T-cell (primary cell): ENCODE measurements around the gene STIM2. TPM values are rescaled to one million over a fixed set of nuclear protein-coding genes. Genes with fewer than 3 reads are reported as not detected.

Experiments
- ATAC-seq, 4 experiments: fragments of 200-7000 bp in 3 of 4; fragments of 150-1000 bp in 1 of 4; cut with Tn5 transposase; replicated peaks in 1 of 4; 1 replicate in 3 of 4; 2 replicates in 1 of 4; pipeline ENCODE4 v1.10.0; 2021; ENCODE audit warnings: moderate library complexity in 3 of 4, mild to moderate bottlenecking in 2 of 4, moderate number of reproducible peaks in 1 of 4
- CTCF ChIA-PET, 2 donors: fragments of 300-600 bp; sonication (Branson Sonifier 250); formaldehyde crosslinking; loops; one replicate each; lab custom pipeline; 2022; ENCODE audit warnings: antibody characterized with exemption in 2 of 2; lab: Charles Lee
- POLR2A ChIA-PET, 2 donors: fragments of 300-600 bp; sonication (Branson Sonifier 250); formaldehyde crosslinking; loops; one replicate each; lab custom pipeline; 2022; ENCODE audit warnings: antibody characterized with exemption in 2 of 2; lab: Charles Lee
- DNase-seq, 35 experiments: peaks; one replicate each; pipeline versions ENCODE4 v3.0.0 to v3.0.0-alpha.2; 2013 to 2023
- H3K27ac ChIP-seq: one replicate; pipeline ENCODE4 v1.5.1; 2013; ENCODE audit warnings: low read length
- H3K27me3 ChIP-seq, 2 experiments: replicated peaks in 1 of 2; 1 replicate in 1 of 2; 2 replicates in 1 of 2; pipeline versions ENCODE4 v1.6.1 to v1.7.0; 2013; ENCODE audit warnings: low read length in 1 of 2, mixed read lengths in 1 of 2; ENCODE audit not compliant: control insufficient read depth in 2 of 2, insufficient read depth in 2 of 2; ENCODE audit errors: extremely low read depth in 1 of 2
- H3K36me3 ChIP-seq, 2 donors: 1 replicate in 1 of 2; 2 replicates in 1 of 2; pipeline versions ENCODE4 v1.6.1 to v1.7.0; 2013; ENCODE audit warnings: low read length in 1 of 2; ENCODE audit not compliant: control insufficient read depth in 2 of 2, insufficient read depth in 1 of 2; ENCODE audit errors: extremely low read depth in 1 of 2
- H3K4me1 ChIP-seq, 2 experiments: 1 replicate in 1 of 2; 2 replicates in 1 of 2; pipeline versions ENCODE4 v1.6.1 to v1.7.0; 2013; ENCODE audit warnings: low read length in 2 of 2, mixed read lengths in 1 of 2; ENCODE audit not compliant: insufficient read depth in 2 of 2, control insufficient read depth in 1 of 2; ENCODE audit errors: extremely low read depth in 1 of 2
- H3K4me3 ChIP-seq, 2 donors: 1 replicate in 1 of 2; 2 replicates in 1 of 2; pipeline versions ENCODE4 v1.5.1 to v1.7.0; 2013; ENCODE audit warnings: mild to moderate bottlenecking in 2 of 2, low read length in 1 of 2, moderate library complexity in 1 of 2; ENCODE audit not compliant: control insufficient read depth in 1 of 2; ENCODE audit errors: extremely low read depth in 1 of 2
- H3K9me3 ChIP-seq: 2 replicates; pipeline ENCODE4 v1.7.0; 2013
- H3K27ac Mint-ChIP-seq, 2 donors: one replicate each; pipeline ENCODE4 v1.8.0; 2020 to 2021; ENCODE audit warnings: mild to moderate bottlenecking in 2 of 2, mixed read lengths in 2 of 2
- H3K27me3 Mint-ChIP-seq, 2 donors: one replicate each; pipeline ENCODE4 v1.8.0; 2021 to 2022; ENCODE audit warnings: mixed read lengths in 2 of 2
- H3K36me3 Mint-ChIP-seq: one replicate; pipeline ENCODE4 v1.8.0; 2021; ENCODE audit warnings: mixed read lengths
- H3K4me1 Mint-ChIP-seq, 3 donors: one replicate each; pipeline ENCODE4 v1.8.0; 2020 to 2022; ENCODE audit warnings: mixed read lengths in 3 of 3, mild to moderate bottlenecking in 1 of 3
- H3K4me3 Mint-ChIP-seq, 3 donors: one replicate each; pipeline ENCODE4 v1.8.0; 2020 to 2022; ENCODE audit warnings: mild to moderate bottlenecking in 3 of 3, mixed read lengths in 3 of 3, moderate library complexity in 3 of 3
- H3K9me3 Mint-ChIP-seq, 3 donors: one replicate each; pipeline ENCODE4 v1.8.0; 2020 to 2022; ENCODE audit warnings: mixed read lengths in 3 of 3
- WGBS: methylation state at CpG from one replicate; pipeline ENCODE4 v1.1.5; 2013; ENCODE audit warnings: missing lambda C conversion rate; ENCODE audit not compliant: insufficient coverage; 5-methylcytosine and 5-hydroxymethylcytosine counted together
- total RNA-seq, 35 experiments: library from RNA in 6 of 35; stranded (reverse) in 6 of 35; fragments of 120-200 nt in 1 of 35; gene quantifications; one replicate each; pipeline versions ENCODE4 v1.2.1 to v1.2.4 and lab custom pipeline; 2013 to 2026

STIM2 gene
- total RNA-seq, 5 donors from 2014 or later (not counting 1 experiment from before 2014, with no cell fraction given), result 67.9 to 98.7 (median 75.2) TPM

DNA sequence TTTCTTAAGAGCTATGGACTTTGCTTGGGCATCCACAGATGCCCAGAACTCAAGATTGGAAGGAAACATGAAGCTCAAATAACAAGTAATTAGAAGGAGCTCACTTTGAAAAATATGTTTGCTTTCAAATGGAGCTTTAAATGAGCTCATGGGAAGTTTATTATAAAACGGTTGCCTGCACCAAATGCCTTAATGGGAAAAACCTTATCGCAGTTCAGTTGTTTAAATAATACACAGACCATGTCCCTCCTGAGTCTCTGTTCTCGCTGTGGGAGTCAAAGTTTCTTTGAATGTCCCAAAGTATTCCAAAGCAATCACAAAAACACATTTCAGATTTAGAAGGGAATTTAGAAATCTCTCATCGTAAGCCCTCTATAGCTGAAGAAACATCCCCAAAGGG, 31.6 kb upstream of the STIM2 start:
- Mint-ChIP-seq H3K27ac (no peak overlapping the region), H3K27me3 (no peaks in the 10 kb centered on the region), H3K4me1 (peaks cover 0 to 3% (median 0%) of the 10 kb centered on the region in 3 donors), H3K9me3 (peaks cover 0 to under 1% (median 0%) of the 10 kb centered on the region in 3 donors), H3K4me3 (no peak overlapping the region), H3K36me3 (peaks cover 2% of the 10 kb centered on the region)
- Histone ChIP-seq H3K36me3 (no peaks in the 10 kb centered on the region), H3K27ac (no peak overlapping the region), H3K4me1 (no peaks in the 10 kb centered on the region), H3K4me3 (no peak overlapping the region), H3K9me3 (peaks cover 2% of the 10 kb centered on the region), H3K27me3 (no peaks in the 10 kb centered on the region)
- DNase-seq (no peak), ATAC-seq (no peak)
- CTCF ChIA-PET, result no interaction called here
- POLR2A ChIA-PET, result interaction anchor here in 1 of 2 donors (0.7 kb wide), 1 partner anchor 37 kb away, joined by 3 read pairs; no protein-coding TSS in a partner anchor
- WGBS, result 100% methylated on average over 1 of the region's 4 CpGs

DNA sequence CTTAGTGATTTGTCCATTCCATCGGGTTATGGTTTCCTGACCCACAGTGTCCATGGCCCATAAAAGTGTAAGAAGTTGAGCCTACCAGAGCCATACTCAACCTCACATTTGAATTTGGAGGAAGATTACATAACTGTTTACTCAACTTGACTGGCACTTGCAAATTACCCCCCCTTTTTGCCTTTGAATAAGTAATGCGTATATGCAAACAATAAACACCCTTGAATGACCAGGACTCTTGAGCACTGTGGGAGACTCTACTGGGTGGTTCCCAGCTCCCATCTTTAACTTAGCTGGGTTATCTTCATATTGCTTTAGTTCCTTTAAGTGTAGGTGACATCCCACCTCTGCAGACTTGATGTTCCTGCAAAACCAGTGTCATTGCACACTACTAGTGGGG, 30.6 kb upstream of the STIM2 start:
- DNase-seq, result no peak
- ATAC-seq, result no peak
- ChIA-PET CTCF (no interaction called here), POLR2A (no interaction called here)
- H3K36me3 ChIP-seq, result no peaks in the 10 kb centered on the region
- Mint-ChIP-seq H3K27me3 (no peaks in the 10 kb centered on the region), H3K36me3 (peaks cover 11% of the 10 kb centered on the region), H3K4me1 (peaks cover 0 to 3% (median 0%) of the 10 kb centered on the region in 3 donors), H3K9me3 (no peaks in the 10 kb centered on the region), H3K4me3 (no peak overlapping the region), H3K27ac (no peak overlapping the region)
- no peak overlapping the region for H3K4me3 ChIP-seq
- H3K27ac ChIP-seq, result no peak overlapping the region
- peaks cover 2% of the 10 kb centered on the region for H3K9me3 ChIP-seq
- no peaks in the 10 kb centered on the region for H3K4me1 ChIP-seq
- no peaks in the 10 kb centered on the region for H3K27me3 ChIP-seq
- WGBS, result no CpG with 5 or more reads among the region's 2 CpGs

- POLR2A ChIA-PET, result interaction anchor here in 1 of 2 donors (0.5 kb wide), 1 partner anchor 54 kb away, joined by 3 read pairs; no protein-coding TSS in a partner anchor
- DNase-seq, result no peak
- Histone ChIP-seq H3K9me3 (peaks cover 2% of the 10 kb centered on the region), H3K27me3 (no peaks in the 10 kb centered on the region), H3K4me3 (no peak overlapping the region), H3K4me1 (no peaks in the 10 kb centered on the region), H3K27ac (no peak overlapping the region), H3K36me3 (no peaks in the 10 kb centered on the region)
- H3K4me3 Mint-ChIP-seq, result no peak overlapping the region
- 83% methylated on average over 1 of the region's 4 CpGs for WGBS
- H3K27me3 Mint-ChIP-seq, result no peaks in the 10 kb centered on the region
- H3K36me3 Mint-ChIP-seq, result peaks cover 11% of the 10 kb centered on the region
- peaks cover 0 to 3% (median 0%) of the 10 kb centered on the region in 3 donors for H3K4me1 Mint-ChIP-seq
- H3K9me3 Mint-ChIP-seq, result no peaks in the 10 kb centered on the region
- ATAC-seq, result no peak
- CTCF ChIA-PET, result no interaction called here
- no peak overlapping the region for H3K27ac Mint-ChIP-seq
Observed at GRCh38 chr4:26830701-26831100, 29.9 kb upstream of the STIM2 start.

DNA sequence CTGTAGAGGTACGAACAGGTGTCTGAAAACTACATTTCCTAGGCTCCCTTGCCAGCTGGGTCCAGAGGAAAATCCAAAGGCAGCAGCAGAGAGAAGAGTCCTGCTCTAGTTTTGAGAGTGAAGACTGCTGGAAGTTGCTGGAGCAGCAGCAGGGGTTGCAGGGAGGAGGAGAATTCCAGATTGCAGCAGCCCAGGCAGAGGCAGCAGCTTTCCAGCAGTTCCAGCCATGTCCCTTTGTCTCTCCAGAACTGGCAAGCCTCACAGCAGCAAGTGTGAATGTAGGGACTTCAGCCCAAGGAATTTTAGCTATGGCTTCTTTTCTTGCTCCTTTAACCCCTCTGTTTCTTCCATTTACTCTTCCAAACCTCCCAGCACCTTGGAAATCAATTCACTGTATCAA, 24.1 kb upstream of the STIM2 start:
- Mint-ChIP-seq H3K27me3 (no peaks in the 10 kb centered on the region), H3K36me3 (peaks cover 11% of the 10 kb centered on the region), H3K27ac (no peak overlapping the region), H3K4me3 (no peak overlapping the region), H3K9me3 (no peaks in the 10 kb centered on the region), H3K4me1 (peaks cover 9 to 16% (median 12%) of the 10 kb centered on the region in 3 donors)
- Histone ChIP-seq H3K36me3 (no peaks in the 10 kb centered on the region), H3K9me3 (peaks cover 6% of the 10 kb centered on the region), H3K4me1 (peaks cover 0 to 3% of the 10 kb centered on the region in 2 experiments), H3K4me3 (no peak overlapping the region), H3K27me3 (peaks cover 0 to 3% of the 10 kb centered on the region in 2 experiments), H3K27ac (no peak overlapping the region)
- ATAC-seq (no peak), DNase-seq (no peak)
- POLR2A ChIA-PET, result no interaction called here
- CTCF ChIA-PET, result no interaction called here
- 88% methylated on average over 1 of the region's 1 CpG for WGBS

DNA sequence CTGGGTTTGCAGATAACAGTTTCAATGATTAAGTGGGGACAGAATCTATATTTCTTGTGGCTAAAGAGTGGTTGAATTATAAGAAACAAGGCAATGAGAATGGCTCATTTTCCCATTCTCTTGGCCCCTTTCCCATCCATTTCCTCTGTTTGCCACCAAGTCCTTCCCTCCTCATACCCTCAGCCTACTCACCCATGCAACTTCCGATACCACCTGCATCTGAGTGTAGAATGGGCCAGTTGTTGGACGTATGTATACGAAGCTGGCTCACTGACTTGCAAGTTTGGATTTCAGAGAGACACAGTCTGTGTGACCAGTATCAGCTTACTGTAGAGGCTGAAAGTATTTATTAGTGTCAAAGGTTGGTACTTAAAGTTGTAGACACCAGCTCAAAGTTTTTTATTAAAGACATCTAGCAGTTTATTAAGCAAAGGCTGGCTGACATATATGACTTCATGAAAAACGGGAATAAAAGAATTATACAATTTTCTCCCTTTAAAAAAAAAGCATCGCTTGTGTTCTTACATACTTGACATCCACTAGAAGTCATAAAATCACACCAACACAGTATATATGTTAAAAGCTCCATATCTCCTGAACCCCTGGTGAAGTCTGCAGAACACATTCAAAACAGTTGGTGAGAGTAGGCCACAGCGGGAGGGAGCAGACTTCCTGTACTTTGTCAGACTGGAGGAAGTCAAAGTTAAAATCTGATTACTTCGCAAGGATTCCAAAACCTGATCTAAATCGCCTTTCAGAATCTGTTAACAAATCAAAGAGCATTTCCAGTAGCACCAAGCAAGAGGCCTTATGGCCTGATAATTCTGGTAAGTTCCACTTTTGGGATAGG, 22.4 kb upstream of the STIM2 start:
- H3K36me3 ChIP-seq, result no peaks in the 10 kb centered on the region
- ATAC-seq (no peak), DNase-seq (peak in 1 of 35 experiments; percentile 12)
- peaks cover 6% of the 10 kb centered on the region for H3K9me3 ChIP-seq
- no peaks in the 10 kb centered on the region for H3K9me3 Mint-ChIP-seq
- H3K27ac ChIP-seq, result no peak overlapping the region
- H3K4me1 ChIP-seq, result peaks cover 0 to 3% of the 10 kb centered on the region in 2 experiments
- H3K4me3 ChIP-seq, result no peak overlapping the region
- ChIA-PET CTCF (no interaction called here), POLR2A (no interaction called here)
- H3K27ac Mint-ChIP-seq, result peak overlapping the region; percentile 24 to 83
- H3K27me3 ChIP-seq, result peaks cover 0 to 3% of the 10 kb centered on the region in 2 experiments
- H3K36me3 Mint-ChIP-seq, result peaks cover 11% of the 10 kb centered on the region
- peaks cover 9 to 16% (median 12%) of the 10 kb centered on the region in 3 donors for H3K4me1 Mint-ChIP-seq
- no peaks in the 10 kb centered on the region for H3K27me3 Mint-ChIP-seq
- WGBS, result no CpG with 5 or more reads among the region's 8 CpGs
- H3K4me3 Mint-ChIP-seq, result no peak overlapping the region

GRCh38 chr4:26839016-26839415, 21.6 kb upstream of the STIM2 start:
- peaks cover 0 to 3% of the 10 kb centered on the region in 2 experiments for H3K4me1 ChIP-seq
- Mint-ChIP-seq H3K27me3 (no peaks in the 10 kb centered on the region), H3K9me3 (no peaks in the 10 kb centered on the region), H3K36me3 (peaks cover 9% of the 10 kb centered on the region), H3K4me3 (no peak overlapping the region), H3K4me1 (peaks cover 9 to 16% (median 12%) of the 10 kb centered on the region in 3 donors), H3K27ac (peak overlapping the region in 1 of 2 donors; percentile 83)
- H3K27me3 ChIP-seq, result peaks cover 0 to 3% of the 10 kb centered on the region in 2 experiments
- CTCF ChIA-PET, result no interaction called here
- peaks cover 4% of the 10 kb centered on the region for H3K9me3 ChIP-seq
- POLR2A ChIA-PET, result no interaction called here
- no peak overlapping the region for H3K27ac ChIP-seq
- DNase-seq (no peak), ATAC-seq (no peak)
- H3K36me3 ChIP-seq, result no peaks in the 10 kb centered on the region
- WGBS, result no CpG with 5 or more reads among the region's 5 CpGs
- H3K4me3 ChIP-seq, result no peak overlapping the region
